Measurements from ENCODE around the gene ERC2. TPM values are rescaled to one million over a fixed set of nuclear protein-coding genes. Genes with fewer than 3 reads are reported as not detected.

ERC2 gene
- total RNA-seq, 2 donors from 2014 or later, result 0.21 TPM; not detected in 1

GRCh38 chr3:56192001-56192400 lies 276.3 kb downstream of the ERC2 start:
- H3K9me3 ChIP-seq (ENCODE audit: control insufficient read depth, low read length, poor library complexity, severe bottlenecking), result no peaks in the 10 kb centered on the region
- Mint-ChIP-seq H3K4me1 (no peaks in the 10 kb centered on the region), H3K36me3 (ENCODE audit: low read depth) (no peaks in the 10 kb centered on the region), H3K4me3 (no peak overlapping the region), H3K27ac (no peak overlapping the region), H3K27me3 (peaks cover 10% of the 10 kb centered on the region)
- DNase-seq, result no peak
- no peak for ATAC-seq

- Mint-ChIP-seq H3K4me1 (no peaks in the 10 kb centered on the region), H3K36me3 (ENCODE audit: low read depth) (no peaks in the 10 kb centered on the region), H3K27ac (no peak overlapping the region), H3K27me3 (peaks cover 10% of the 10 kb centered on the region), H3K4me3 (no peak overlapping the region)
- DNase-seq (no peak), ATAC-seq (no peak)
- no peaks in the 10 kb centered on the region for H3K9me3 ChIP-seq (ENCODE audit: control insufficient read depth, low read length, poor library complexity, severe bottlenecking)
Observed at GRCh38 chr3:56190771-56191305, 277.4 kb downstream of the ERC2 start.

- peaks cover 10% of the 10 kb centered on the region for H3K27me3 Mint-ChIP-seq
- no peak overlapping the region for H3K27ac Mint-ChIP-seq
- no peak overlapping the region for H3K4me3 Mint-ChIP-seq
- H3K36me3 Mint-ChIP-seq (ENCODE audit: low read depth), result no peaks in the 10 kb centered on the region
- H3K9me3 ChIP-seq (ENCODE audit: control insufficient read depth, low read length, poor library complexity, severe bottlenecking), result no peaks in the 10 kb centered on the region
- DNase-seq, result no peak
- no peak for ATAC-seq
- no peaks in the 10 kb centered on the region for H3K4me1 Mint-ChIP-seq
Observed at GRCh38 chr3:56190130-56190529, 278.1 kb downstream of the ERC2 start.

GRCh38 chr3:56189536-56189935 lies 278.7 kb downstream of the ERC2 start:
- no peaks in the 10 kb centered on the region for H3K36me3 Mint-ChIP-seq (ENCODE audit: low read depth)
- no peak overlapping the region for H3K27ac Mint-ChIP-seq
- DNase-seq (no peak), ATAC-seq (no peak)
- peaks cover 10% of the 10 kb centered on the region for H3K27me3 Mint-ChIP-seq
- H3K4me1 Mint-ChIP-seq, result no peaks in the 10 kb centered on the region
- no peak overlapping the region for H3K4me3 Mint-ChIP-seq
- no peaks in the 10 kb centered on the region for H3K9me3 ChIP-seq (ENCODE audit: control insufficient read depth, low read length, poor library complexity, severe bottlenecking)

GRCh38 chr3:56188201-56188600 lies 280.1 kb downstream of the ERC2 start:
- H3K27me3 Mint-ChIP-seq, result peaks cover 10% of the 10 kb centered on the region
- ATAC-seq (no peak), DNase-seq (no peak)
- H3K4me1 Mint-ChIP-seq, result no peaks in the 10 kb centered on the region
- no peaks in the 10 kb centered on the region for H3K36me3 Mint-ChIP-seq (ENCODE audit: low read depth)
- H3K9me3 ChIP-seq (ENCODE audit: control insufficient read depth, low read length, poor library complexity, severe bottlenecking), result no peaks in the 10 kb centered on the region
- no peak overlapping the region for H3K27ac Mint-ChIP-seq
- H3K4me3 Mint-ChIP-seq, result no peak overlapping the region

- Mint-ChIP-seq H3K27me3 (peaks cover 6% of the 10 kb centered on the region), H3K4me3 (no peak overlapping the region), H3K36me3 (ENCODE audit: low read depth) (no peaks in the 10 kb centered on the region), H3K4me1 (no peaks in the 10 kb centered on the region), H3K27ac (no peak overlapping the region)
- no peaks in the 10 kb centered on the region for H3K9me3 ChIP-seq (ENCODE audit: control insufficient read depth, low read length, poor library complexity, severe bottlenecking)
- no peak for ATAC-seq
- no peak for DNase-seq
Observed at GRCh38 chr3:56187051-56187450, 281.2 kb downstream of the ERC2 start.

- ATAC-seq, result no peak
- Mint-ChIP-seq H3K27me3 (peaks cover 4% of the 10 kb centered on the region), H3K36me3 (ENCODE audit: low read depth) (no peaks in the 10 kb centered on the region)
Observed at GRCh38 chr3:56185827-56186226, 282.4 kb downstream of the ERC2 start.

GRCh38 chr3:56183529-56183928 lies 284.7 kb downstream of the ERC2 start:
- Mint-ChIP-seq H3K27me3 (no peaks in the 10 kb centered on the region), H3K36me3 (ENCODE audit: low read depth) (no peaks in the 10 kb centered on the region), H3K4me1 (no peaks in the 10 kb centered on the region), H3K27ac (no peak overlapping the region), H3K4me3 (no peak overlapping the region)
- ATAC-seq (no peak), DNase-seq (no peak)
- no peaks in the 10 kb centered on the region for H3K9me3 ChIP-seq (ENCODE audit: control insufficient read depth, low read length, poor library complexity, severe bottlenecking)

More at GRCh38 chr3:56185827-56186226, 282.4 kb downstream of the ERC2 start:
- Mint-ChIP-seq H3K27ac (no peak overlapping the region), H3K4me1 (no peaks in the 10 kb centered on the region), H3K4me3 (no peak overlapping the region)
- no peaks in the 10 kb centered on the region for H3K9me3 ChIP-seq (ENCODE audit: control insufficient read depth, low read length, poor library complexity, severe bottlenecking)
- no peak for DNase-seq

- Mint-ChIP-seq H3K36me3 (ENCODE audit: low read depth) (no peaks in the 10 kb centered on the region), H3K4me3 (no peak overlapping the region), H3K4me1 (no peaks in the 10 kb centered on the region), H3K27me3 (no peaks in the 10 kb centered on the region), H3K27ac (no peak overlapping the region)
- H3K9me3 ChIP-seq (ENCODE audit: control insufficient read depth, low read length, poor library complexity, severe bottlenecking), result no peaks in the 10 kb centered on the region
- DNase-seq (no peak), ATAC-seq (no peak)
Observed at GRCh38 chr3:56180433-56180832, 287.8 kb downstream of the ERC2 start.

GRCh38 chr3:56173601-56174000 lies 294.7 kb downstream of the ERC2 start:
- Mint-ChIP-seq H3K27ac (no peak overlapping the region), H3K36me3 (ENCODE audit: low read depth) (no peaks in the 10 kb centered on the region), H3K27me3 (peaks cover 9% of the 10 kb centered on the region), H3K4me1 (no peaks in the 10 kb centered on the region), H3K4me3 (no peak overlapping the region)
- H3K9me3 ChIP-seq (ENCODE audit: control insufficient read depth, low read length, poor library complexity, severe bottlenecking), result no peaks in the 10 kb centered on the region
- DNase-seq, result no peak
- ATAC-seq, result no peak

- Mint-ChIP-seq H3K4me1 (no peaks in the 10 kb centered on the region), H3K4me3 (no peak overlapping the region), H3K27ac (no peak overlapping the region), H3K36me3 (ENCODE audit: low read depth) (no peaks in the 10 kb centered on the region), H3K27me3 (no peaks in the 10 kb centered on the region)
- ATAC-seq, result no peak
- DNase-seq, result no peak
- no peaks in the 10 kb centered on the region for H3K9me3 ChIP-seq (ENCODE audit: control insufficient read depth, low read length, poor library complexity, severe bottlenecking)
Observed at GRCh38 chr3:56164436-56164835, 303.8 kb downstream of the ERC2 start.

- DNase-seq, result no peak
- no peak overlapping the region for H3K27ac Mint-ChIP-seq
- no peak for ATAC-seq
- no peaks in the 10 kb centered on the region for H3K4me1 Mint-ChIP-seq
- H3K36me3 Mint-ChIP-seq (ENCODE audit: low read depth), result no peaks in the 10 kb centered on the region
- no peaks in the 10 kb centered on the region for H3K9me3 ChIP-seq (ENCODE audit: control insufficient read depth, low read length, poor library complexity, severe bottlenecking)
- no peak overlapping the region for H3K4me3 Mint-ChIP-seq
- H3K27me3 Mint-ChIP-seq, result no peaks in the 10 kb centered on the region
Observed at GRCh38 chr3:56157693-56158362, 310.4 kb downstream of the ERC2 start.

GRCh38 chr3:56154297-56154696 lies 314.0 kb downstream of the ERC2 start:
- no peak overlapping the region for H3K27ac Mint-ChIP-seq
- DNase-seq (no peak), ATAC-seq (no peak)
- peaks cover 5% of the 10 kb centered on the region for H3K27me3 Mint-ChIP-seq
- H3K4me3 Mint-ChIP-seq, result no peak overlapping the region
- no peaks in the 10 kb centered on the region for H3K9me3 ChIP-seq (ENCODE audit: control insufficient read depth, low read length, poor library complexity, severe bottlenecking)
- no peaks in the 10 kb centered on the region for H3K4me1 Mint-ChIP-seq
- no peaks in the 10 kb centered on the region for H3K36me3 Mint-ChIP-seq (ENCODE audit: low read depth)

GRCh38 chr3:56147354-56147753 lies 320.9 kb downstream of the ERC2 start:
- DNase-seq (no peak), ATAC-seq (no peak)
- H3K4me1 Mint-ChIP-seq, result no peaks in the 10 kb centered on the region
- H3K27me3 Mint-ChIP-seq, result peaks cover 30% of the 10 kb centered on the region
- no peak overlapping the region for H3K4me3 Mint-ChIP-seq
- H3K27ac Mint-ChIP-seq, result no peak overlapping the region
- no peaks in the 10 kb centered on the region for H3K36me3 Mint-ChIP-seq (ENCODE audit: low read depth)
- H3K9me3 ChIP-seq (ENCODE audit: control insufficient read depth, low read length, poor library complexity, severe bottlenecking), result no peaks in the 10 kb centered on the region

All from T-helper 17 cell (primary cell).